Measurements from ENCODE around the gene SMIM35. TPM values are rescaled to one million over a fixed set of nuclear protein-coding genes. Genes with fewer than 3 reads are reported as not detected.

Gene SMIM35
- total and polyA plus RNA-seq, 2 of the 4 experiments (the other 2 are of a cell fraction), result not detected

DNA sequence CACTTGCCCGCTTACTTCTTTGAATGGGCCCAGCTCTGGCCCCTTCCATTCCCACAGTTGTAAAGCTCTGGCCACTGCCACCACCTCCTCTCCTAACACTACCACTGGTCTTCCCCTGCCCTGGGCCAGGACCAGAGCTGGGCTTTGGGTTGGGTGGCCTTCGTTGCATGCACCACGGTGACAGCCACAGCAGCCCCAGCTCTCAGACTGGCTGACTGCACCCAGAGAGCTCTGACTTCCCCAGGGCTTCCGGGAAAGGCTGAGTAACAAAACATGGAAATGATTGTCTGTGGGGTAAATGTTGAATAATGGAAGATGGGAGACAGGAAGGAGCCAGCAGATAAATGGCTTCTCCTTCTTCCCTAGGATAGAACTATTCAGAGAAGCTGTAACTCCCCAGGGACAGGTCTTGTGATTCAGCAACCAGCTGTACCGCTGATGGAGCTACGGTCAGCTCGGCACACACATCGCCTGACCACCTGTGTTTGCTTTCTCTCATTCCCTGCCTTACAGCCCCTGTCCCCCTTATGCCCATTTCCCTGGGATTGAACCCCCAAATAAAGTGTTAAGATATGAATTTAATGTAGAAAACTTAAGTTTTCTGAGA lies 38.3 kb upstream of the SMIM35 start:
- intact Hi-C loops (cut with micrococcal nuclease) (no loop called here), dilution Hi-C loops (cut with HindIII; ENCODE audit: low sequenced_read_pairs, unreplicated experiment) (no loop called here), in situ Hi-C loops (cut with MboI; ENCODE audit: low sequenced_read_pairs) (no loop called here)
- Histone ChIP-seq H3K9me1 (ENCODE audit: insufficient read depth, low read length) (no peaks in the 10 kb centered on the region), H4K8ac (ENCODE audit: low read depth in 2 of 2, low read length in 2 of 2) (no peak overlapping the region), H3K4me1 (ENCODE audit: control insufficient read depth, insufficient read depth, low read length) (no peaks in the 10 kb centered on the region), H3K9ac (ENCODE audit: low read depth, low read length) (no peak overlapping the region), H2BK15ac (ENCODE audit: low read depth, low read length) (no peak overlapping the region), H2BK5ac (ENCODE audit: low read depth, low read length, poor library complexity, severe bottlenecking) (no peak overlapping the region), H3K56ac (ENCODE audit: extremely low read depth, insufficient read depth, low read length) (no peak overlapping the region), H3K36me3 (ENCODE audit: control insufficient read depth, insufficient read depth, low read length) (no peaks in the 10 kb centered on the region), H2BK120ac (ENCODE audit: low read depth, low read length) (no peak overlapping the region), H4K5ac (ENCODE audit: low read depth, low read length) (no peak overlapping the region), H4K20me1 (ENCODE audit: insufficient read depth, low read length) (no peaks in the 10 kb centered on the region), H3K79me1 (ENCODE audit: low read depth in 1 of 2, low read length in 2 of 2) (no peaks in the 10 kb centered on the region), H2AK5ac (ENCODE audit: low read depth, low read length) (no peak overlapping the region), H3K9me3 (ENCODE audit: control insufficient read depth, insufficient read depth, low read length) (no peaks in the 10 kb centered on the region), H3K27ac (ENCODE audit: insufficient read depth, low read length) (no peak overlapping the region), H3K23ac (ENCODE audit: low read depth, low read length) (no peak overlapping the region), H2AK9ac (replicated peaks; ENCODE audit: low read depth, low read length, poor library complexity) (no peak overlapping the region), H3K18ac (ENCODE audit: low read depth, low read length) (no peak overlapping the region), H2AFZ (replicated peaks; ENCODE audit: low read length, poor library complexity) (no peak overlapping the region), H3K4me2 (ENCODE audit: low read depth, low read length) (no peak overlapping the region), H3K14ac (replicated peaks; ENCODE audit: low read depth, low read length) (no peak overlapping the region), H2BK20ac (ENCODE audit: low read depth, low read length) (no peak overlapping the region), H3K27me3 (ENCODE audit: control insufficient read depth, insufficient read depth, low read length) (no peaks in the 10 kb centered on the region; the same call in 1 of the 2 replicates), H3K4ac (ENCODE audit: low read depth, low read length) (no peak overlapping the region), H3K4me3 (ENCODE audit: insufficient read depth, low read depth, low read length) (no peak overlapping the region), H4K91ac (ENCODE audit: insufficient read depth, low read depth, low read length) (no peak overlapping the region)
- no TSS peak for BruUV-seq (replicated peaks)
- no peak for ATAC-seq (ENCODE audit: low read depth)
- POLR2A ChIA-PET (ENCODE audit: unreplicated experiment), result no interaction called here
- 80% methylated on average over 1 of the region's 8 CpGs; no CpG with 5 or more reads in 1 of the 2 experiments for WGBS, 2 experiments (ENCODE audit: extremely low coverage in 2 of 2, insufficient read length in 1 of 2)
- no peak for DNase-seq
- CTCF ChIA-PET, result no interaction called here
- TF ChIP-seq MAZ (IDR thresholded peaks at IDR 0.05; ENCODE audit: borderline replicate concordance, low read depth, low read length), result no peak
- no peak for TF ChIP-seq MAFK (IDR thresholded peaks at IDR 0.05; ENCODE audit: low read depth, low read length)
- TF ChIP-seq RCOR1 (IDR thresholded peaks at IDR 0.05; ENCODE audit: insufficient replicate concordance, low read length), result no peak
- TF ChIP-seq, protein P1, sequence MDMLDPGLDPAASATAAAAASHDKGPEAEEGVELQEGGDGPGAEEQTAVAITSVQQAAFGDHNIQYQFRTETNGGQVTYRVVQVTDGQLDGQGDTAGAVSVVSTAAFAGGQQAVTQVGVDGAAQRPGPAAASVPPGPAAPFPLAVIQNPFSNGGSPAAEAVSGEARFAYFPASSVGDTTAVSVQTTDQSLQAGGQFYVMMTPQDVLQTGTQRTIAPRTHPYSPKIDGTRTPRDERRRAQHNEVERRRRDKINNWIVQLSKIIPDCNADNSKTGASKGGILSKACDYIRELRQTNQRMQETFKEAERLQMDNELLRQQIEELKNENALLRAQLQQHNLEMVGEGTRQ (IDR thresholded peaks at IDR 0.05; ENCODE audit: low read depth, low read length), result no peak
- no peak for TF ChIP-seq CHD1 (IDR thresholded peaks at IDR 0.05; ENCODE audit: low read depth, low read length)
- no peak for TF ChIP-seq RAD21 (IDR thresholded peaks at IDR 0.05; ENCODE audit: low read length)
- no peak for TF ChIP-seq FOS (IDR thresholded peaks at IDR 0.05; ENCODE audit: low read depth, low read length)
- TF ChIP-seq MXI1 (IDR thresholded peaks at IDR 0.05; ENCODE audit: borderline replicate concordance, low read depth, low read length), result no peak
- no peak for TF ChIP-seq BHLHE40 (IDR thresholded peaks at IDR 0.05; ENCODE audit: low read depth, low read length)
- TF ChIP-seq NFE2L2 (IDR thresholded peaks at IDR 0.05; ENCODE audit: low read depth, low read length), result no peak
- TF ChIP-seq, protein P2, sequence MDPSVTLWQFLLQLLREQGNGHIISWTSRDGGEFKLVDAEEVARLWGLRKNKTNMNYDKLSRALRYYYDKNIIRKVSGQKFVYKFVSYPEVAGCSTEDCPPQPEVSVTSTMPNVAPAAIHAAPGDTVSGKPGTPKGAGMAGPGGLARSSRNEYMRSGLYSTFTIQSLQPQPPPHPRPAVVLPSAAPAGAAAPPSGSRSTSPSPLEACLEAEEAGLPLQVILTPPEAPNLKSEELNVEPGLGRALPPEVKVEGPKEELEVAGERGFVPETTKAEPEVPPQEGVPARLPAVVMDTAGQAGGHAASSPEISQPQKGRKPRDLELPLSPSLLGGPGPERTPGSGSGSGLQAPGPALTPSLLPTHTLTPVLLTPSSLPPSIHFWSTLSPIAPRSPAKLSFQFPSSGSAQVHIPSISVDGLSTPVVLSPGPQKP (IDR thresholded peaks at IDR 0.05; ENCODE audit: borderline replicate concordance, low read depth, low read length), result no peak
- TF ChIP-seq, protein P3, sequence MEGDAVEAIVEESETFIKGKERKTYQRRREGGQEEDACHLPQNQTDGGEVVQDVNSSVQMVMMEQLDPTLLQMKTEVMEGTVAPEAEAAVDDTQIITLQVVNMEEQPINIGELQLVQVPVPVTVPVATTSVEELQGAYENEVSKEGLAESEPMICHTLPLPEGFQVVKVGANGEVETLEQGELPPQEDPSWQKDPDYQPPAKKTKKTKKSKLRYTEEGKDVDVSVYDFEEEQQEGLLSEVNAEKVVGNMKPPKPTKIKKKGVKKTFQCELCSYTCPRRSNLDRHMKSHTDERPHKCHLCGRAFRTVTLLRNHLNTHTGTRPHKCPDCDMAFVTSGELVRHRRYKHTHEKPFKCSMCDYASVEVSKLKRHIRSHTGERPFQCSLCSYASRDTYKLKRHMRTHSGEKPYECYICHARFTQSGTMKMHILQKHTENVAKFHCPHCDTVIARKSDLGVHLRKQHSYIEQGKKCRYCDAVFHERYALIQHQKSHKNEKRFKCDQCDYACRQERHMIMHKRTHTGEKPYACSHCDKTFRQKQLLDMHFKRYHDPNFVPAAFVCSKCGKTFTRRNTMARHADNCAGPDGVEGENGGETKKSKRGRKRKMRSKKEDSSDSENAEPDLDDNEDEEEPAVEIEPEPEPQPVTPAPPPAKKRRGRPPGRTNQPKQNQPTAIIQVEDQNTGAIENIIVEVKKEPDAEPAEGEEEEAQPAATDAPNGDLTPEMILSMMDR (conservative IDR thresholded peaks at IDR 0.05; ENCODE audit: low read depth, low read length), result no peak
- TF ChIP-seq RFX5 (IDR thresholded peaks at IDR 0.05; ENCODE audit: low read depth, low read length), result no peak
- no peak for TF ChIP-seq SMC3 (IDR thresholded peaks at IDR 0.05; ENCODE audit: low read depth, low read length)
- no peak for TF ChIP-seq CEBPB (IDR thresholded peaks at IDR 0.05; ENCODE audit: low read depth, low read length)
